K562 (cell line): ENCODE measurements around the gene TCFL5. TPM values are rescaled to one million over a fixed set of nuclear protein-coding genes. Genes with fewer than 3 reads are reported as not detected.

ENCODE experiments used
- EP300 ChIP-seq: IDR thresholded peaks from 2 replicates; pipeline ENCODE4 v1.6.1; 2012; ENCODE audit warnings: low read length, improper control_type of control experiment
- FOXA3 ChIP-seq, 2 experiments: fragments of 450-650 bp in 1 of 2; sonication (generic) in 1 of 2; formaldehyde crosslinking; IDR thresholded peaks in 1 of 2; conservative IDR thresholded peaks in 1 of 2; 2 replicates each; pipeline versions ENCODE4 v1.4.0 to v1.8.0; 2020 to 2022; ENCODE audit warnings: mild to moderate bottlenecking in 2 of 2, missing genetic modification reagents in 1 of 2
- GTF2F1 ChIP-seq: IDR thresholded peaks from 2 replicates; pipeline ENCODE4 v1.6.1; 2011; ENCODE audit warnings: low read depth, low read length, improper control_type of control experiment
- HNRNPK ChIP-seq: fragments of 200-400 bp; formaldehyde crosslinking; IDR thresholded peaks from one replicate; pipeline ENCODE4 v1.6.1; 2018; ENCODE audit warnings: mild to moderate bottlenecking, low read depth, low read length; ENCODE audit not compliant: poor library complexity, severe bottlenecking
- RB1 ChIP-seq: fragments of 450-650 bp; IDR thresholded peaks from 2 replicates; pipeline ENCODE4 v1.6.1; 2017; ENCODE audit warnings: low read depth, mild to moderate bottlenecking
- SMAD3 ChIP-seq: fragments of 450-650 bp; formaldehyde crosslinking; conservative IDR thresholded peaks from 2 replicates; pipeline ENCODE4 v1.4.0; 2020; ENCODE audit warnings: mild to moderate bottlenecking
- SP1 ChIP-seq: sonication (generic); formaldehyde crosslinking; IDR thresholded peaks from 2 replicates; pipeline ENCODE4 v1.8.1; 2022; ENCODE audit warnings: mild to moderate bottlenecking, missing genetic modification reagents
- ZKSCAN1 ChIP-seq: fragments of 150-350 bp; IDR thresholded peaks from 2 replicates; pipeline ENCODE4 v1.6.1; 2016; ENCODE audit warnings: low read depth, low read length
- ZNF3 ChIP-seq: fragments of 250-450 bp; sonication (Bioruptor Pico); IDR thresholded peaks from 2 replicates; pipeline ENCODE4 v1.5.0; 2021; ENCODE audit warnings: mild to moderate bottlenecking, moderate library complexity
- ZNF324 ChIP-seq: fragments of 250-450 bp; sonication (Bioruptor Pico); IDR thresholded peaks from 2 replicates; pipeline ENCODE4 v1.4.0; 2020; ENCODE audit warnings: mild to moderate bottlenecking
- ZNF57 ChIP-seq: fragments of 450-650 bp; formaldehyde crosslinking; IDR thresholded peaks from 2 replicates; pipeline ENCODE4 v1.4.0; 2020; ENCODE audit warnings: mild to moderate bottlenecking, moderate library complexity
- polyA plus RNA-seq, 8 experiments: library from polyadenylated mRNA; depleted of rRNA in 4 of 8; stranded (reverse) in 5 of 8; unstranded in 3 of 8; fragments of >200 nt; fragmentation: Nextera tagmentation in 2 of 8; fragmentation: Illumina TruSeq in 1 of 8; extraction: Ambion mirVana in 2 of 8; extraction: Trizol in 1 of 8; gene quantifications; 2 replicates each; pipeline versions ENCODE4 v1.2.1 to v1.2.3, GENCODE V29; 2011 to 2014; ENCODE audit warnings: inconsistent platforms in 1 of 8, missing spikeins in 1 of 8
- total RNA-seq, 7 experiments: library from RNA; depleted of rRNA in 6 of 7; stranded (reverse); fragments of >200 nt in 6 of 7; fragmentation: Illumina TruSeq in 2 of 7; extraction: Trizol in 2 of 7; gene quantifications; 2 replicates each; pipeline versions ENCODE4 v1.2.1 to v1.2.3, GENCODE V29; 2011 to 2021; ENCODE audit warnings: low replicate concordance in 1 of 7
- TF ChIP-seq, protein P1 (sequence below): sonication (generic); formaldehyde crosslinking; IDR thresholded peaks from 2 replicates; pipeline ENCODE4 v1.8.0; 2022; ENCODE audit warnings: mild to moderate bottlenecking, missing genetic modification reagents
- TF ChIP-seq, protein P2 (sequence below), 2 experiments: fragments of 150-350 bp in 1 of 2; IDR thresholded peaks; 2 replicates each; pipeline ENCODE4 v1.6.1; 2012 to 2016; ENCODE audit warnings: low read depth in 2 of 2, low read length in 2 of 2, mild to moderate bottlenecking in 1 of 2, moderate library complexity in 1 of 2
- TF ChIP-seq, protein P3 (sequence below): fragments of 250-450 bp; sonication (Bioruptor Pico); IDR thresholded peaks from 2 replicates; pipeline ENCODE4 v1.8.0; 2021; ENCODE audit warnings: moderate library complexity, mild to moderate bottlenecking, inconsistent platforms
- TF ChIP-seq, protein P4 (sequence below), 2 experiments: IDR thresholded peaks; 2 replicates each; pipeline ENCODE4 v1.6.1; 2012; ENCODE audit warnings: improper control_type of control experiment in 2 of 2, low read depth in 2 of 2, low read length in 2 of 2, borderline replicate concordance in 1 of 2

TCFL5 gene
- total and polyA plus RNA-seq, 9 of the 15 experiments (the other 6 are each of a cell fraction or from before 2014, with no cell fraction given), result 1.00 to 12.6 (median 9.1) TPM

DNA sequence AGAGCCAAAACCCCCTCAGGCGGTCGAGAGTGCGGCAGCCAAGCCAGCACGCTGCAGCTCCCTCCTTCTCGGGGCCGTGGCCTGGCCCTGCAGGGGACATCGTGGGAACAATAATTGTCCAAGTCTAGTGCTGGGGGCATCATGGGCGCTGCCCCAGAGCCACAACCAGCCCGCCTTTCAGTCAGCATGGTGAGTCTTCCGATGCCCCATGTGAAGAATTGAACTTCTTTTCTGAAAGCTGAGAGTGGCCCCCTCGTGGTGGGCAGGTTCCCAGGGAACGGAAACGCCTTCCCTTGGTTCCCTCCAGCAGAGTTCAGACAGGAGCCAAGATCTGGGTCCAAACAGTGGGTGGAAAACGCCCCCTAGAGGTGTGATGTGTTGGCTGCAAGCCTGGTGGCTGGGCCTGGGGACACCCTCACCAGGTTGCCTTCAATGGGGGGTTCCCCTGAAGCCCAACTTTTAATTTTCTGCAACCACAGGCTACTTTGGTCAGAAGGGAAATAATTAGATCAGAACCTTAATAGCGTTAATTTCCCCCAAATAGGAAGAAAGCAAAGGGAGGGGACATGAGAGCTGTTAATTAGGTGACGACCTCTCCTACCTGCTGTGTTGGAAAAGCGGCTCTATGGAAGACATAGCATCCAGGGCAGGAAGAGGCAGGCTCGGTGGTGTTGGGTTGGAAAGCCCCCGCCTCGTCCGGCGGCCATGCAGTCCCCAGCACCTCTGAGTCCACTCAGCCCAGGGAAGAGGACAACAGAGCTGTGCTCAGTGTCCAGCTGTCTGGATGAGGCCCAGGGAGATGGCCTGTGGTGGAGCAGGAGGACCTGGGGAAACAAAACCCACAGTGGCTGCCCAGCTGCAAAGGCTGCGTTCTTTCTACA is 70.1 kb downstream of the TCFL5 start (continued):
- TF ChIP-seq FOXA3 (CRISPR knock-in tag; conservative IDR thresholded peaks at IDR 0.05 in 1 of 2, IDR thresholded peaks at IDR 0.05 in 1 of 2) (no peak), SP1 (CRISPR knock-in tag) (peak; percentile 22; the same call in 1 of the 2 replicates), ZNF3 (CRISPR knock-in tag) (no peak), EP300 (0 out of 2 replicates have a peak, but pooled peaks have one; percentile 27), HNRNPK (no peak), SMAD3 (no peak), RB1 (peak; percentile 46; the same call in 1 of the 2 replicates), ZNF57 (CRISPR knock-in tag) (no peak), ZNF324 (no peak), GTF2F1 (no peak), ZKSCAN1 (peak; percentile 45; the same call in 1 of the 2 replicates)
- TF ChIP-seq, protein P1, sequence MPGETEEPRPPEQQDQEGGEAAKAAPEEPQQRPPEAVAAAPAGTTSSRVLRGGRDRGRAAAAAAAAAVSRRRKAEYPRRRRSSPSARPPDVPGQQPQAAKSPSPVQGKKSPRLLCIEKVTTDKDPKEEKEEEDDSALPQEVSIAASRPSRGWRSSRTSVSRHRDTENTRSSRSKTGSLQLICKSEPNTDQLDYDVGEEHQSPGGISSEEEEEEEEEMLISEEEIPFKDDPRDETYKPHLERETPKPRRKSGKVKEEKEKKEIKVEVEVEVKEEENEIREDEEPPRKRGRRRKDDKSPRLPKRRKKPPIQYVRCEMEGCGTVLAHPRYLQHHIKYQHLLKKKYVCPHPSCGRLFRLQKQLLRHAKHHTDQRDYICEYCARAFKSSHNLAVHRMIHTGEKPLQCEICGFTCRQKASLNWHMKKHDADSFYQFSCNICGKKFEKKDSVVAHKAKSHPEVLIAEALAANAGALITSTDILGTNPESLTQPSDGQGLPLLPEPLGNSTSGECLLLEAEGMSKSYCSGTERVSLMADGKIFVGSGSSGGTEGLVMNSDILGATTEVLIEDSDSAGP (CRISPR knock-in tag), result no peak
- TF ChIP-seq, protein P2, sequence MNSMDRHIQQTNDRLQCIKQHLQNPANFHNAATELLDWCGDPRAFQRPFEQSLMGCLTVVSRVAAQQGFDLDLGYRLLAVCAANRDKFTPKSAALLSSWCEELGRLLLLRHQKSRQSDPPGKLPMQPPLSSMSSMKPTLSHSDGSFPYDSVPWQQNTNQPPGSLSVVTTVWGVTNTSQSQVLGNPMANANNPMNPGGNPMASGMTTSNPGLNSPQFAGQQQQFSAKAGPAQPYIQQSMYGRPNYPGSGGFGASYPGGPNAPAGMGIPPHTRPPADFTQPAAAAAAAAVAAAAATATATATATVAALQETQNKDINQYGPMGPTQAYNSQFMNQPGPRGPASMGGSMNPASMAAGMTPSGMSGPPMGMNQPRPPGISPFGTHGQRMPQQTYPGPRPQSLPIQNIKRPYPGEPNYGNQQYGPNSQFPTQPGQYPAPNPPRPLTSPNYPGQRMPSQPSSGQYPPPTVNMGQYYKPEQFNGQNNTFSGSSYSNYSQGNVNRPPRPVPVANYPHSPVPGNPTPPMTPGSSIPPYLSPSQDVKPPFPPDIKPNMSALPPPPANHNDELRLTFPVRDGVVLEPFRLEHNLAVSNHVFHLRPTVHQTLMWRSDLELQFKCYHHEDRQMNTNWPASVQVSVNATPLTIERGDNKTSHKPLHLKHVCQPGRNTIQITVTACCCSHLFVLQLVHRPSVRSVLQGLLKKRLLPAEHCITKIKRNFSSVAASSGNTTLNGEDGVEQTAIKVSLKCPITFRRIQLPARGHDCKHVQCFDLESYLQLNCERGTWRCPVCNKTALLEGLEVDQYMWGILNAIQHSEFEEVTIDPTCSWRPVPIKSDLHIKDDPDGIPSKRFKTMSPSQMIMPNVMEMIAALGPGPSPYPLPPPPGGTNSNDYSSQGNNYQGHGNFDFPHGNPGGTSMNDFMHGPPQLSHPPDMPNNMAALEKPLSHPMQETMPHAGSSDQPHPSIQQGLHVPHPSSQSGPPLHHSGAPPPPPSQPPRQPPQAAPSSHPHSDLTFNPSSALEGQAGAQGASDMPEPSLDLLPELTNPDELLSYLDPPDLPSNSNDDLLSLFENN (IDR thresholded peaks at IDR 0.05; ENCODE audit: low read depth in 2 of 2, low read length in 2 of 2), result no peak
- TF ChIP-seq, protein P3, sequence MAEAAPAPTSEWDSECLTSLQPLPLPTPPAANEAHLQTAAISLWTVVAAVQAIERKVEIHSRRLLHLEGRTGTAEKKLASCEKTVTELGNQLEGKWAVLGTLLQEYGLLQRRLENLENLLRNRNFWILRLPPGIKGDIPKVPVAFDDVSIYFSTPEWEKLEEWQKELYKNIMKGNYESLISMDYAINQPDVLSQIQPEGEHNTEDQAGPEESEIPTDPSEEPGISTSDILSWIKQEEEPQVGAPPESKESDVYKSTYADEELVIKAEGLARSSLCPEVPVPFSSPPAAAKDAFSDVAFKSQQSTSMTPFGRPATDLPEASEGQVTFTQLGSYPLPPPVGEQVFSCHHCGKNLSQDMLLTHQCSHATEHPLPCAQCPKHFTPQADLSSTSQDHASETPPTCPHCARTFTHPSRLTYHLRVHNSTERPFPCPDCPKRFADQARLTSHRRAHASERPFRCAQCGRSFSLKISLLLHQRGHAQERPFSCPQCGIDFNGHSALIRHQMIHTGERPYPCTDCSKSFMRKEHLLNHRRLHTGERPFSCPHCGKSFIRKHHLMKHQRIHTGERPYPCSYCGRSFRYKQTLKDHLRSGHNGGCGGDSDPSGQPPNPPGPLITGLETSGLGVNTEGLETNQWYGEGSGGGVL, result no peak
- TF ChIP-seq, protein P4, sequence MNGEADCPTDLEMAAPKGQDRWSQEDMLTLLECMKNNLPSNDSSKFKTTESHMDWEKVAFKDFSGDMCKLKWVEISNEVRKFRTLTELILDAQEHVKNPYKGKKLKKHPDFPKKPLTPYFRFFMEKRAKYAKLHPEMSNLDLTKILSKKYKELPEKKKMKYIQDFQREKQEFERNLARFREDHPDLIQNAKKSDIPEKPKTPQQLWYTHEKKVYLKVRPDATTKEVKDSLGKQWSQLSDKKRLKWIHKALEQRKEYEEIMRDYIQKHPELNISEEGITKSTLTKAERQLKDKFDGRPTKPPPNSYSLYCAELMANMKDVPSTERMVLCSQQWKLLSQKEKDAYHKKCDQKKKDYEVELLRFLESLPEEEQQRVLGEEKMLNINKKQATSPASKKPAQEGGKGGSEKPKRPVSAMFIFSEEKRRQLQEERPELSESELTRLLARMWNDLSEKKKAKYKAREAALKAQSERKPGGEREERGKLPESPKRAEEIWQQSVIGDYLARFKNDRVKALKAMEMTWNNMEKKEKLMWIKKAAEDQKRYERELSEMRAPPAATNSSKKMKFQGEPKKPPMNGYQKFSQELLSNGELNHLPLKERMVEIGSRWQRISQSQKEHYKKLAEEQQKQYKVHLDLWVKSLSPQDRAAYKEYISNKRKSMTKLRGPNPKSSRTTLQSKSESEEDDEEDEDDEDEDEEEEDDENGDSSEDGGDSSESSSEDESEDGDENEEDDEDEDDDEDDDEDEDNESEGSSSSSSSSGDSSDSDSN (IDR thresholded peaks at IDR 0.05; ENCODE audit: borderline replicate concordance in 1 of 2, low read depth in 2 of 2, low read length in 2 of 2), result peak; percentile 39 to 80; a peak in 1 of 4 replicates
